AML-193 (cell line): ENCODE data around the gene KCNQ1.
A peak's percentile ranks its signal among the peaks of the same experiment; 100 is the strongest.

Source experiments
- DNase-seq, 2 experiments: peaks; one replicate each; lab custom pipeline; 2025; lab: John Stamatoyannopoulos, UW

The KCNQ1 gene

GRCh38 chr11:2808850-2809846 is 364.3 kb downstream of the KCNQ1 start:
- DNase-seq = no peak

- DNase-seq = no peak
Measured at GRCh38 chr11:2809854-2810253, 365.0 kb downstream of the KCNQ1 start.

GRCh38 chr11:2810411-2811205 is 365.8 kb downstream of the KCNQ1 start:
- no peak for DNase-seq

- DNase-seq = no peak
Measured at GRCh38 chr11:2811206-2812091, 366.6 kb downstream of the KCNQ1 start.

GRCh38 chr11:2812371-2812991 is 367.7 kb downstream of the KCNQ1 start:
- peak; percentile 23 to 29 for DNase-seq

- no peak for DNase-seq
Measured at GRCh38 chr11:2813141-2813908, 368.5 kb downstream of the KCNQ1 start.

GRCh38 chr11:2813968-2814367 is 369.2 kb downstream of the KCNQ1 start:
- DNase-seq = no peak

- no peak for DNase-seq
Measured at GRCh38 chr11:2814751-2815150, 369.9 kb downstream of the KCNQ1 start.

GRCh38 chr11:2815762-2816496 is 371.1 kb downstream of the KCNQ1 start:
- no peak for DNase-seq

GRCh38 chr11:2816523-2816922 is 371.7 kb downstream of the KCNQ1 start:
- no peak for DNase-seq

- DNase-seq = no peak
Measured at GRCh38 chr11:2816941-2817421, 372.2 kb downstream of the KCNQ1 start.

- no peak for DNase-seq
Measured at GRCh38 chr11:2817431-2817830, 372.6 kb downstream of the KCNQ1 start.

- no peak for DNase-seq
Measured at GRCh38 chr11:2818021-2818420, 373.2 kb downstream of the KCNQ1 start.

- DNase-seq = no peak
Measured at GRCh38 chr11:2818503-2818902, 373.7 kb downstream of the KCNQ1 start.

- DNase-seq = no peak
Measured at GRCh38 chr11:2819316-2819715, 374.5 kb downstream of the KCNQ1 start.

- DNase-seq = no peak
Measured at GRCh38 chr11:2820976-2821375, 376.2 kb downstream of the KCNQ1 start.

- DNase-seq = no peak
Measured at GRCh38 chr11:2821891-2822290, 377.1 kb downstream of the KCNQ1 start.

- no peak for DNase-seq
Measured at GRCh38 chr11:2824851-2825250, 380.0 kb downstream of the KCNQ1 start.

- DNase-seq = no peak
Measured at GRCh38 chr11:2825261-2825888, 380.6 kb downstream of the KCNQ1 start.
